ENCODE data around the gene OXCT1. TPM values are rescaled to one million over a fixed set of nuclear protein-coding genes. Genes with fewer than 3 reads are reported as not detected.
"Not testable (repeated sequence)": the region's sequence is repeated elsewhere in the genome, so short reads cannot be mapped to it uniquely, and the experiment has no call there.

OXCT1 gene
- total and polyA plus RNA-seq, 9 of the 15 experiments (the other 6 are each of a cell fraction or from before 2014, with no cell fraction given): 24.7 to 61.2 (median 41.9) TPM

GRCh38 chr5:41845751-41846150 lies 24.5 kb downstream of the OXCT1 start:
- H3K9me3 ChIP-seq (replicated peaks; ENCODE audit: control insufficient read depth, insufficient read depth, low read depth, low read length); BruUV-seq (replicated peaks); H3K4me2 ChIP-seq (ENCODE audit: insufficient read depth, low read length); H3K9me1 ChIP-seq (ENCODE audit: control insufficient read depth, insufficient read depth, low read length); intact Hi-C loops (cut with micrococcal nuclease); H3K27me3 ChIP-seq (ENCODE audit: control insufficient read depth in 2 of 2, insufficient read depth in 2 of 2, low read length in 2 of 2); H3K4me1 ChIP-seq (replicated peaks in 1 of 2; ENCODE audit: control insufficient read depth in 2 of 2, insufficient read depth in 2 of 2, low read length in 2 of 2); H4K20me1 ChIP-seq (replicated peaks; ENCODE audit: control insufficient read depth, insufficient read depth, low read length); H3K79me2 ChIP-seq (ENCODE audit: control insufficient read depth, insufficient read depth, low read length); FAIRE-seq; in situ Hi-C loops (cut with MboI); H3K4me3 ChIP-seq; H3K27ac ChIP-seq (ENCODE audit: extremely low read depth, low read depth, low read length); H2AFZ ChIP-seq (ENCODE audit: low read depth, low read length); ATAC-seq; POLR2A ChIA-PET; DNase-seq (ENCODE audit: extremely low read depth in 1 of 4, low spot score in 3 of 4); H3K9ac ChIP-seq (ENCODE audit: insufficient read depth in 1 of 2, low read depth in 2 of 2, low read length in 2 of 2): not testable (repeated sequence)
- TF ChIP-seq ZNF316 (IDR thresholded peaks at IDR 0.05): peak; percentile 93
- TF ChIP-seq MAFG (tag; conservative IDR thresholded peaks at IDR 0.05): peak; percentile 66
- TF ChIP-seq MAFF (IDR thresholded peaks at IDR 0.05; ENCODE audit: low read length): peak; percentile 49; the same call in 1 of the 2 replicates
- TF ChIP-seq C11orf30 (IDR thresholded peaks at IDR 0.05; ENCODE audit: low read depth): peak; percentile 85
- whole genome bisulfite sequencing (ENCODE audit: insufficient coverage, low coverage, missing lambda C conversion rate): 33% methylated on average over 1 of the region's 1 CpG
- H3K36me3 ChIP-seq (ENCODE audit: control insufficient read depth, insufficient read depth, low read length): peaks cover 42% of the 10 kb centered on the region
- CTCF ChIA-PET (ENCODE audit: low intra/inter-chr PET ratio): interaction anchor here (0.7 kb wide), 1 partner anchor 811 kb away, joined by 3 read pairs; no protein-coding TSS in a partner anchor

- H3K36me3 ChIP-seq (ENCODE audit: control insufficient read depth, insufficient read depth, low read length): peaks cover 35% of the 10 kb centered on the region
- H3K9me3 ChIP-seq (replicated peaks; ENCODE audit: control insufficient read depth, insufficient read depth, low read depth, low read length): peaks cover 3% of the 10 kb centered on the region; the same call in 1 of the 2 replicates
- no peak for FAIRE-seq
- 25% methylated on average over 3 of the region's 3 CpGs for WGBS (ENCODE audit: insufficient coverage, low coverage, missing lambda C conversion rate)
- no peaks in the 10 kb centered on the region; a peak in 1 of 5 replicates for H3K4me1 ChIP-seq (replicated peaks in 1 of 2; ENCODE audit: control insufficient read depth in 2 of 2, insufficient read depth in 2 of 2, low read length in 2 of 2)
- H3K27ac ChIP-seq (ENCODE audit: extremely low read depth, low read depth, low read length): no peak overlapping the region
- ATAC-seq: peak; percentile 56
- no peaks in the 10 kb centered on the region for H4K20me1 ChIP-seq (replicated peaks; ENCODE audit: control insufficient read depth, insufficient read depth, low read length)
- H2AFZ ChIP-seq (ENCODE audit: low read depth, low read length): no peak overlapping the region
- no TSS peak for BruUV-seq (replicated peaks)
- no peak overlapping the region for H3K9ac ChIP-seq (ENCODE audit: insufficient read depth in 1 of 2, low read depth in 2 of 2, low read length in 2 of 2)
- CTCF ChIA-PET (ENCODE audit: low intra/inter-chr PET ratio): interaction anchor here (1.5 kb wide), 1 partner anchor 574 kb away, joined by 4 read pairs; no protein-coding TSS in a partner anchor
- H3K79me2 ChIP-seq (ENCODE audit: control insufficient read depth, insufficient read depth, low read length): no peaks in the 10 kb centered on the region
- in situ Hi-C loops (cut with MboI): no loop called here
- H3K4me3 ChIP-seq: no peak overlapping the region
- no peak for DNase-seq (ENCODE audit: extremely low read depth in 1 of 4, low spot score in 3 of 4)
- H3K4me2 ChIP-seq (ENCODE audit: insufficient read depth, low read length): no peak overlapping the region
- POLR2A ChIA-PET: no interaction called here
- intact Hi-C loops (cut with micrococcal nuclease): no loop called here
- no peaks in the 10 kb centered on the region for H3K27me3 ChIP-seq (ENCODE audit: control insufficient read depth in 2 of 2, insufficient read depth in 2 of 2, low read length in 2 of 2)
- H3K9me1 ChIP-seq (ENCODE audit: control insufficient read depth, insufficient read depth, low read length): no peaks in the 10 kb centered on the region
- TF ChIP-seq ZNF23 (CRISPR knock-in tag; IDR thresholded peaks at IDR 0.05) (no peak), ZBTB40 (IDR thresholded peaks at IDR 0.05) (no peak), ZBTB40 (CRISPR knock-in tag; IDR thresholded peaks at IDR 0.05) (no peak)
These were observed 25.7 kb downstream of the OXCT1 start for GRCh38 chr5:41844502-41844901.

Data from K562 (cell line).